GM12878 (cell line): ENCODE measurements around the gene TRMU. TPM values are rescaled to one million over a fixed set of nuclear protein-coding genes. Genes with fewer than 3 reads are reported as not detected.

ENCODE experiments used
- ATAC-seq: fragments of 200-7000 bp; cut with Tn5 transposase; 3 replicates; pipeline ENCODE4 v1.9.1; 2020; ENCODE audit warnings: mild to moderate bottlenecking, moderate library complexity
- BruUV-seq: library from RNA; stranded (reverse); fragments of 400-500 nt; replicated peaks from 2 replicates; lab custom pipeline; 2021; lab: Mats Ljungman, UMichigan
- CTCF ChIA-PET: fragments of 300-600 bp; sonication (Branson Sonifier 250); formaldehyde crosslinking; extraction: SDS; loops from one replicate; lab custom pipeline; 2021; ENCODE audit warnings: inconsistent platforms; lab: Yijun Ruan, JAX
- POLR2A ChIA-PET: fragments of 350-600 bp; formaldehyde crosslinking; extraction: SDS; loops from one replicate; lab custom pipeline; 2021; ENCODE audit warnings: inconsistent platforms; lab: Charles Lee
- RAD21 ChIA-PET: fragments of 300-600 bp; sonication (Branson Sonifier 250); formaldehyde crosslinking; loops from one replicate; lab custom pipeline; 2023; ENCODE audit warnings: antibody characterized with exemption; ENCODE audit not compliant: unreplicated experiment; lab: Charles Lee
- SMC1A ChIA-PET: fragments of 300-600 bp; sonication (Branson Sonifier 250); formaldehyde crosslinking; loops from one replicate; lab custom pipeline; 2023; ENCODE audit not compliant: unreplicated experiment, uncharacterized antibody; lab: Charles Lee
- DNase-seq: peaks from one replicate; pipeline ENCODE4 v3.0.0-alpha.2; 2011; ENCODE audit warnings: low read depth, low spot score
- FAIRE-seq: peaks from 3 replicates; lab custom pipeline; 2011; peaks lifted over from hg19 to GRCh38; lab: Jason Lieb, UNC
- H2AFZ ChIP-seq: 2 replicates; pipeline ENCODE4 v1.6.0; 2011; ENCODE audit warnings: low read depth, low read length, control low read depth; ENCODE audit not compliant: control insufficient read depth
- H3K27ac ChIP-seq: 2 replicates; pipeline ENCODE4 v1.5.1; 2011; ENCODE audit warnings: control low read depth; ENCODE audit not compliant: control insufficient read depth, insufficient read depth
- H3K27me3 ChIP-seq, 2 experiments: replicated peaks in 1 of 2; 2 replicates each; pipeline versions ENCODE4 v1.6.0 to v1.6.1; 2011; ENCODE audit warnings: low read length in 1 of 2; ENCODE audit not compliant: control insufficient read depth in 2 of 2, insufficient read depth in 2 of 2
- H3K36me3 ChIP-seq, 2 experiments: 2 replicates each; pipeline ENCODE4 v1.5.1; 2011; ENCODE audit warnings: low read length in 1 of 2; ENCODE audit not compliant: control insufficient read depth in 2 of 2, insufficient read depth in 2 of 2
- H3K4me1 ChIP-seq: 2 replicates; pipeline ENCODE4 v1.6.1; 2011; ENCODE audit warnings: mild to moderate bottlenecking, low read length, moderate library complexity, mixed read lengths; ENCODE audit not compliant: control insufficient read depth, insufficient read depth
- H3K4me2 ChIP-seq: 2 replicates; pipeline ENCODE4 v1.6.0; 2011; ENCODE audit warnings: control low read depth; ENCODE audit not compliant: control insufficient read depth, insufficient read depth
- H3K4me3 ChIP-seq: fragments of 200-600 bp; sonication (generic); 2 replicates; pipeline ENCODE4 v1.5.1; 2016
- H3K79me2 ChIP-seq: 2 replicates; pipeline ENCODE4 v1.6.0; 2011; ENCODE audit warnings: low read length; ENCODE audit not compliant: control insufficient read depth, insufficient read depth
- H3K9ac ChIP-seq: 2 replicates; pipeline ENCODE4 v1.8.0; 2011; ENCODE audit warnings: low read length, control low read depth, mixed read lengths; ENCODE audit not compliant: control insufficient read depth, insufficient read depth
- H3K9me3 ChIP-seq: replicated peaks from 3 replicates; pipeline ENCODE4 v1.5.1; 2011; ENCODE audit warnings: mild to moderate bottlenecking, low read length; ENCODE audit not compliant: control insufficient read depth, insufficient read depth
- H4K20me1 ChIP-seq: 2 replicates; pipeline ENCODE4 v1.6.0; 2011; ENCODE audit not compliant: control insufficient read depth, insufficient read depth
- ATF7 ChIP-seq: fragments of 450-650 bp; IDR thresholded peaks from 2 replicates; pipeline ENCODE4 v1.6.1; 2016; ENCODE audit warnings: low read depth, mild to moderate bottlenecking
- CBX3 ChIP-seq: fragments of 200-600 bp; sonication (generic); IDR thresholded peaks from 2 replicates; pipeline ENCODE4 v1.6.1; 2016; ENCODE audit warnings: low read depth, borderline replicate concordance
- KAT2A ChIP-seq: conservative IDR thresholded peaks from 2 replicates; pipeline ENCODE4 v1.6.1; 2011; ENCODE audit warnings: low read depth, low read length; ENCODE audit not compliant: control insufficient read depth
- MYB ChIP-seq: fragments of 150-350 bp; IDR thresholded peaks from 2 replicates; pipeline ENCODE4 v1.6.1; 2014; ENCODE audit warnings: mild to moderate bottlenecking, low read depth, low read length, borderline replicate concordance
- PAX8 ChIP-seq: fragments of 450-650 bp; IDR thresholded peaks from 2 replicates; pipeline ENCODE4 v1.6.1; 2017; ENCODE audit warnings: mild to moderate bottlenecking, moderate library complexity
- RB1 ChIP-seq: fragments of 450-650 bp; formaldehyde crosslinking; IDR thresholded peaks from 2 replicates; pipeline ENCODE4 v1.6.1; 2017; ENCODE audit warnings: mild to moderate bottlenecking, borderline replicate concordance
- SP1 ChIP-seq: IDR thresholded peaks from one replicate; pipeline ENCODE4 v1.6.1; 2011; ENCODE audit warnings: low read depth, low read length
- SUZ12 ChIP-seq: fragments of 200-600 bp; sonication (generic); IDR thresholded peaks from one replicate; pipeline ENCODE4 v1.6.1; 2018; ENCODE audit warnings: antibody characterized with exemption, mild to moderate bottlenecking; ENCODE audit not compliant: unreplicated experiment
- TARDBP ChIP-seq: IDR thresholded peaks from 2 replicates; pipeline ENCODE4 v1.6.1; 2016; ENCODE audit warnings: borderline replicate concordance
- USF1 ChIP-seq: IDR thresholded peaks from 2 replicates; pipeline ENCODE4 v1.6.1; 2011; ENCODE audit warnings: borderline replicate concordance, low read depth, mild to moderate bottlenecking, moderate library complexity, mixed read lengths, low read length; ENCODE audit not compliant: insufficient read depth; ENCODE audit errors: extremely low read length
- YBX1 ChIP-seq: fragments of 450-650 bp; IDR thresholded peaks from 2 replicates; pipeline ENCODE4 v1.6.1; 2016; ENCODE audit warnings: antibody characterized with exemption
- ZNF207 ChIP-seq: fragments of 450-650 bp; IDR thresholded peaks from 2 replicates; pipeline ENCODE4 v1.6.1; 2014; ENCODE audit warnings: antibody characterized with exemption, mild to moderate bottlenecking, borderline replicate concordance
- ZNF687 ChIP-seq: fragments of 450-650 bp; IDR thresholded peaks from 2 replicates; pipeline ENCODE4 v1.6.1; 2017; ENCODE audit warnings: mild to moderate bottlenecking, moderate library complexity
- WGBS: methylation state at CpG from one replicate; pipeline ENCODE4 v1.1.6; 2016; ENCODE audit warnings: low lambda C conversion rate; ENCODE audit not compliant: insufficient replicate concordance, insufficient coverage; ENCODE audit errors: missing lambda C conversion rate; 5-methylcytosine and 5-hydroxymethylcytosine counted together
- in situ Hi-C: fragments of 300-500 bp; cut with MboI; formaldehyde crosslinking; loops from 9 replicates; pipeline ENCODE4 v1.14.3; 2018; ENCODE audit warnings: mixed read lengths
- intact Hi-C: fragments of 100-400 bp; cut with micrococcal nuclease; formaldehyde crosslinking; loops from one replicate; pipeline ENCODE4 v1.14.2; 2022; ENCODE audit not compliant: unreplicated experiment
- polyA plus RNA-seq, 11 experiments: library from polyadenylated mRNA; depleted of rRNA in 4 of 11; unstranded in 6 of 11; stranded (reverse) in 5 of 11; fragments of >200 nt; fragmentation: Nextera tagmentation in 4 of 11; fragmentation: Illumina TruSeq in 1 of 11; extraction: Ambion mirVana in 4 of 11; extraction: Trizol in 1 of 11; gene quantifications; 1 replicate in 1 of 11; 2 replicates in 10 of 11; pipeline versions ENCODE4 v1.2.1 to v1.2.3, GENCODE V29; 2011 to 2016; ENCODE audit warnings: inconsistent platforms in 2 of 11, missing spikeins in 2 of 11, low read depth in 1 of 11
- total RNA-seq, 4 experiments: library from RNA; depleted of rRNA in 3 of 4; stranded (reverse); fragments of >200 nt in 3 of 4; fragmentation: Illumina TruSeq in 1 of 4; extraction: Trizol in 1 of 4; gene quantifications; 2 replicates each; pipeline versions ENCODE4 v1.2.1 to v1.2.3, GENCODE V29; 2013 to 2021

The TRMU gene
- total and polyA plus RNA-seq, 10 of the 15 experiments (the other 5 are each of a cell fraction or from before 2014, with no cell fraction given): 3.5 to 57.0 (median 44.0) TPM

- in situ Hi-C loops (no loop called here), intact Hi-C loops (no loop called here)
- no peaks in the 10 kb centered on the region for H4K20me1 ChIP-seq
- H3K4me1 ChIP-seq: peaks cover 33% of the 10 kb centered on the region
- H2AFZ ChIP-seq: no peak overlapping the region
- no peaks in the 10 kb centered on the region; the same call in 2 of the 3 replicates for H3K9me3 ChIP-seq
- H3K4me2 ChIP-seq: no peak overlapping the region
- peaks cover 23% of the 10 kb centered on the region for H3K79me2 ChIP-seq
- 91% methylated on average over 14 of the region's 14 CpGs for WGBS
- ATAC-seq (no peak), DNase-seq (no peak), FAIRE-seq (no peak)
- H3K36me3 ChIP-seq: peaks cover 0 to 3% of the 10 kb centered on the region in 2 experiments; a peak in 2 of 4 replicates
- CTCF ChIA-PET: no interaction called here
- POLR2A ChIA-PET: no interaction called here
- H3K4me3 ChIP-seq: no peak overlapping the region
- TF ChIP-seq MYB: no peak
- no peak for TF ChIP-seq PAX8
- no peak for TF ChIP-seq SUZ12
- no peak for TF ChIP-seq KAT2A
- BruUV-seq: no TSS peak
- H3K9ac ChIP-seq: no peak overlapping the region
- H3K27ac ChIP-seq: no peak overlapping the region; the same call in 1 of the 2 replicates
- SMC1A ChIA-PET: no interaction called here
- RAD21 ChIA-PET: no interaction called here
- H3K27me3 ChIP-seq: no peaks in the 10 kb centered on the region
These were observed 42.8 kb upstream of the TRMU start for GRCh38 chr22:46292732-46293131.

- in situ Hi-C loops (no loop called here), intact Hi-C loops (no loop called here)
- H3K36me3 ChIP-seq: peaks cover 0 to 4% of the 10 kb centered on the region in 2 experiments; a peak in 3 of 4 replicates
- RAD21 ChIA-PET: no interaction called here
- H3K4me3 ChIP-seq: no peak overlapping the region
- no peaks in the 10 kb centered on the region; the same call in 2 of the 3 replicates for H3K9me3 ChIP-seq
- SMC1A ChIA-PET: no interaction called here
- BruUV-seq: no TSS peak
- no peak overlapping the region for H3K9ac ChIP-seq
- ATAC-seq (no peak), FAIRE-seq (no peak), DNase-seq (no peak)
- WGBS: 91% methylated on average over 11 of the region's 11 CpGs
- no peaks in the 10 kb centered on the region for H4K20me1 ChIP-seq
- H3K79me2 ChIP-seq: peaks cover 23% of the 10 kb centered on the region
- peaks cover 32% of the 10 kb centered on the region for H3K4me1 ChIP-seq
- no peak overlapping the region for H3K27ac ChIP-seq
- peak overlapping the region; percentile 25; the same call in 1 of the 2 replicates for H3K4me2 ChIP-seq
- H3K27me3 ChIP-seq: no peaks in the 10 kb centered on the region
- CTCF ChIA-PET: no interaction called here
- POLR2A ChIA-PET: no interaction called here
- H2AFZ ChIP-seq: no peak overlapping the region
- no peak for TF ChIP-seq ZNF207
- no peak for TF ChIP-seq TARDBP
- no peak for TF ChIP-seq YBX1
- no peak for TF ChIP-seq SUZ12
- no peak for TF ChIP-seq USF1
- no peak for TF ChIP-seq CBX3
- TF ChIP-seq ATF7: no peak
- no peak for TF ChIP-seq RB1
- no peak for TF ChIP-seq ZNF687
- no peak for TF ChIP-seq SP1
These were observed 41.8 kb upstream of the TRMU start for GRCh38 chr22:46293577-46294260.
